ENCODE results near the gene SLC25A10.
A peak's percentile ranks its signal among the peaks of the same experiment; 100 is the strongest.
"Not testable (repeated sequence)": the region's sequence is repeated elsewhere in the genome, so short reads cannot be mapped to it uniquely, and the experiment has no call there.

Gene SLC25A10

GRCh38 chr17:81722184-81723120 is 10.4 kb downstream of the SLC25A10 start:
- DNase-seq, result no peak

- no peak for DNase-seq
Observed at GRCh38 chr17:81723651-81724209, 11.6 kb downstream of the SLC25A10 start.

- no peak for DNase-seq
Observed at GRCh38 chr17:81725439-81725838, 13.4 kb downstream of the SLC25A10 start.

- no peak for DNase-seq
Observed at GRCh38 chr17:81726004-81726403, 13.9 kb downstream of the SLC25A10 start.

- no peak for DNase-seq
Observed at GRCh38 chr17:81727324-81728031, 15.4 kb downstream of the SLC25A10 start.

- DNase-seq, result peak; percentile 54
Observed at GRCh38 chr17:81733507-81734404, 21.7 kb downstream of the SLC25A10 start.

- no peak for DNase-seq
Observed at GRCh38 chr17:81734405-81735263, 22.6 kb downstream of the SLC25A10 start.

- peak; percentile 99 for DNase-seq
Observed at GRCh38 chr17:81735264-81736102, 23.4 kb downstream of the SLC25A10 start.

- DNase-seq, result no peak
Observed at GRCh38 chr17:81737947-81738800, 26.1 kb downstream of the SLC25A10 start.

- no peak for DNase-seq
Observed at GRCh38 chr17:81738801-81739393, 26.8 kb downstream of the SLC25A10 start.

- not testable (repeated sequence) for DNase-seq
Observed at GRCh38 chr17:81739593-81739992, 27.5 kb downstream of the SLC25A10 start.

GRCh38 chr17:81740395-81740961 is 28.4 kb downstream of the SLC25A10 start:
- DNase-seq, result no peak

- no peak for DNase-seq
Observed at GRCh38 chr17:81741049-81741593, 29.0 kb downstream of the SLC25A10 start.

- no peak for DNase-seq
Observed at GRCh38 chr17:81741594-81742452, 29.7 kb downstream of the SLC25A10 start.
